Nephron progenitor cell (in vitro differentiated cells): ENCODE results near the gene RRP36.

Source experiments
- DNase-seq: peaks from one replicate; pipeline ENCODE4 v3.0.0; 2021
- H3K27ac Mint-ChIP-seq: 2 replicates; pipeline ENCODE4 v1.8.0; 2021; ENCODE audit warnings: mild to moderate bottlenecking, moderate library complexity, mixed read lengths
- H3K27me3 Mint-ChIP-seq: 2 replicates; pipeline ENCODE4 v1.8.0; 2021; ENCODE audit warnings: mild to moderate bottlenecking, low read depth, mixed read lengths; ENCODE audit not compliant: poor library complexity
- H3K36me3 Mint-ChIP-seq: 2 replicates; pipeline ENCODE4 v1.8.0; 2021; ENCODE audit warnings: low read depth, mixed read lengths
- H3K4me1 Mint-ChIP-seq: 2 replicates; pipeline ENCODE4 v1.8.0; 2021; ENCODE audit warnings: mixed read lengths
- H3K4me3 Mint-ChIP-seq: 2 replicates; pipeline ENCODE4 v1.8.0; 2021; ENCODE audit warnings: mild to moderate bottlenecking, moderate library complexity, mixed read lengths
- H3K9me3 Mint-ChIP-seq: 2 replicates; pipeline ENCODE4 v1.8.0; 2021; ENCODE audit warnings: mild to moderate bottlenecking, moderate library complexity, mixed read lengths
- CTCF ChIP-seq: fragments of 200-600 bp; sonication (generic); IDR thresholded peaks from 2 replicates; pipeline ENCODE4 v1.5.0; 2021; ENCODE audit warnings: antibody characterized with exemption

The RRP36 gene

GRCh38 chr6:43016943-43017334 is 4.5 kb upstream of the RRP36 start:
- Mint-ChIP-seq H3K4me3 (no peak overlapping the region), H3K9me3 (no peaks in the 10 kb centered on the region), H3K27ac (no peak overlapping the region), H3K4me1 (peaks cover 56% of the 10 kb centered on the region), H3K36me3 (peaks cover 23% of the 10 kb centered on the region), H3K27me3 (peaks cover 4% of the 10 kb centered on the region)
- TF ChIP-seq CTCF = no peak
- no peak for DNase-seq

DNA sequence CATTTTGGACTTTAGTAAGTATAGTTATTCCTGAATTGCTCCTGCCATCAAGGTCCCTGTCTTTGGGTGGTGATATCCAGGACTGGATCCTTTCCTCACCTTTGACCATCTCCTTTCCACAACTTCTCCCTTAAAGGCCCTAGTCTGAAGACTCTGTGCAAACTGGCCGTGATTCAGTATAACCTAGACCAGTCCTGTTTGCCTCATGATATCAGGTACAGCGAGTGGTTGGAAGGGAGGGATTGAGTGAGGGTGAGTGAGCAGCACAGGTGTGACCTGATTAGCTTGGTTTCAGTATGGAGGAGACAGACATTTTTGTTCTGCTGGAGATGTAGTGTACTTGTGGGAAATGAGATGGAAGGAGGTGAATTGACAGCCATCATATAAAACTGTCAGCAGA is 2.3 kb upstream of the RRP36 start:
- Mint-ChIP-seq H3K4me1 (peaks cover 42% of the 10 kb centered on the region), H3K27ac (no peak overlapping the region), H3K27me3 (peaks cover 6% of the 10 kb centered on the region), H3K9me3 (no peaks in the 10 kb centered on the region), H3K4me3 (no peak overlapping the region), H3K36me3 (peaks cover 30% of the 10 kb centered on the region)
- no peak for TF ChIP-seq CTCF
- DNase-seq = no peak

DNA sequence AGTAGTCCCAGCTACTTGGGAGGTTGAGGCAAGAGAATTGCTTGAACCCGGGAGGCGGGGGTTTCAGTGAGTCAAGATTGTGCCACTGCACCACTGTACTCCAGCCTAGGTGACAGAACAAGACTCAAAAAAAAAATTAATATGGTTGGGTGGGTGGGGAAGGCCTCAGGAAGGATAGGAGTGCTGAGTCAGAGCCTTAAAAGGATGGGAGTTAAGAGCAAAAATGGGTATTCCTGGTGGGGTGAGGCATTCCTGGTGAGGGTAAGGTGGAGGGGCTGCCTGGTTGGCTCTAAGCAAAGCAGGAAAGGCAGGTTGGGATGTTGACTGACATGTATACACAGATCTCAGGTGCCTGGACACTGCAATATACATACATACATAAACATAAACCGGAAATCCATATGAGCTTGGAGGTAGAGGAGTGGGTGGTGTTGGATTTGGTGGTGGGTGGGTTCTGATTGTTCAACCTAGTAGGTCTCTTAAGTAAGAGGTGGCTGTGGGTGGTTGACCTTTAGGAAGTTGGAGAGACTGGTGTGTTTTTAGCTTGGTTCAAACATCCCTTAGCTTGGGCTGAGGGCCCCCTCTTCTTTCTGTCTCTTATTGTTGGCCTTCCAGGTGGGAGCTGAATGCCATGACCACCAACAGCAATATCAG is 1.2 kb upstream of the RRP36 start:
- H3K27ac Mint-ChIP-seq = peak overlapping the region; percentile 82
- H3K27me3 Mint-ChIP-seq = peaks cover 6% of the 10 kb centered on the region
- H3K4me1 Mint-ChIP-seq = peaks cover 36% of the 10 kb centered on the region
- H3K9me3 Mint-ChIP-seq = no peaks in the 10 kb centered on the region
- DNase-seq = no peak
- no peak for TF ChIP-seq CTCF
- H3K36me3 Mint-ChIP-seq = peaks cover 40% of the 10 kb centered on the region
- peak overlapping the region; percentile 65 for H3K4me3 Mint-ChIP-seq

GRCh38 chr6:43020847-43021246 is 576 bp upstream of the RRP36 start:
- Mint-ChIP-seq H3K4me1 (peaks cover 33% of the 10 kb centered on the region), H3K36me3 (peaks cover 43% of the 10 kb centered on the region), H3K9me3 (no peaks in the 10 kb centered on the region), H3K27ac (peak overlapping the region; percentile 82), H3K27me3 (peaks cover 6% of the 10 kb centered on the region), H3K4me3 (peak overlapping the region; percentile 96)
- DNase-seq = peak; percentile 16
- no peak for TF ChIP-seq CTCF

GRCh38 chr6:43024436-43024835 is 3.0 kb downstream of the RRP36 start:
- Mint-ChIP-seq H3K36me3 (peaks cover 49% of the 10 kb centered on the region), H3K27me3 (peaks cover 3% of the 10 kb centered on the region), H3K4me1 (peaks cover 22% of the 10 kb centered on the region), H3K27ac (peak overlapping the region; percentile 8), H3K9me3 (no peaks in the 10 kb centered on the region), H3K4me3 (no peak overlapping the region)
- no peak for TF ChIP-seq CTCF
- no peak for DNase-seq

- Mint-ChIP-seq H3K36me3 (peaks cover 66% of the 10 kb centered on the region), H3K4me1 (peaks cover 11% of the 10 kb centered on the region), H3K27me3 (peaks cover 3% of the 10 kb centered on the region), H3K27ac (no peak overlapping the region), H3K4me3 (no peak overlapping the region), H3K9me3 (no peaks in the 10 kb centered on the region)
- no peak for TF ChIP-seq CTCF
- DNase-seq = no peak
Measured at GRCh38 chr6:43026365-43026764, 4.9 kb downstream of the RRP36 start.
